Vagina (tissue), 2 donors: ENCODE measurements around the gene TNS4.

Experiments used
- CTCF ChIP-seq, 3 experiments: fragments of 450-650 bp in 2 of 3; fragments of 200-600 bp in 1 of 3; sonication (generic) in 1 of 3; IDR thresholded peaks; one replicate each; pipeline ENCODE4 v1.5.1; 2017 to 2019; ENCODE audit warnings: antibody characterized with exemption in 3 of 3, mild to moderate bottlenecking in 2 of 3, moderate library complexity in 2 of 3
- POLR2A ChIP-seq, 2 donors: fragments of 450-650 bp; IDR thresholded peaks; one replicate each; pipeline ENCODE4 v1.6.1; 2017; ENCODE audit warnings: antibody characterized with exemption in 2 of 2, mild to moderate bottlenecking in 2 of 2, moderate library complexity in 2 of 2

DNA sequence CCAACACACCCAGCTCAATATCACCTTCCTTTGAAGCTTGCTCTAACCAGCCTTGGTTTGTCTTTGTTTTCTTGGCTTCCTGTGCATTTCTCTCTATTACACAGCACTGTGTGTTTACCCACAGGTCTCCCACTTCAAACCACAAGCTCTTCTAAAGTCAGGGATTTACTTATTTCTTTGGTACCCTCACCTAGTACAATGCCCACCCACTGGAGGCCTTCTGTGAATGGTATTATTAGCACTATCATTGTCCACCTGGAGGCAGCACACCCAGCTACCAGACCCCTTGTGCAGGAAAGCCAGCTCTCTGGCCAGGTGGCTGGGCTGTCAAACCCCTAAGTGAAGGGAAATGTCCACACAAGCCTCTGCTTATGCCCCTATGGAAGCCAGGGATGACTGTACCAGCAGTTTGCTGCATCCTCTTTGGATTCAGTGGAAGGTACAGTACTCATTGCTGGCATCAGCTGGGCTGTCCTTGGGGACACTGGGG, 74.4 kb downstream of the TNS4 start:
- TF ChIP-seq CTCF (IDR thresholded peaks at IDR 0.05), result no peak
- no peak for TF ChIP-seq POLR2A (IDR thresholded peaks at IDR 0.05)
